HuH-7 (cell line): ENCODE measurements around the gene BCL7C.
"Not testable (repeated sequence)": the region's sequence is repeated elsewhere in the genome, so short reads cannot be mapped to it uniquely, and the experiment has no call there.

Source experiments
- DNase-seq: peaks from one replicate; pipeline ENCODE4 v3.0.0; 2011; ENCODE audit warnings: low spot score

Gene BCL7C

GRCh38 chr16:30893744-30894539, at the start of gene BCL7C:
Gene BCL7C (minus strand): TSS chr16:30894077. CDS start chr16:30893944, 133 bp downstream.
- peak; percentile 73 for DNase-seq

GRCh38 chr16:30942426-30942806, 48.5 kb upstream of the BCL7C start:
- no peak for DNase-seq

DNA sequence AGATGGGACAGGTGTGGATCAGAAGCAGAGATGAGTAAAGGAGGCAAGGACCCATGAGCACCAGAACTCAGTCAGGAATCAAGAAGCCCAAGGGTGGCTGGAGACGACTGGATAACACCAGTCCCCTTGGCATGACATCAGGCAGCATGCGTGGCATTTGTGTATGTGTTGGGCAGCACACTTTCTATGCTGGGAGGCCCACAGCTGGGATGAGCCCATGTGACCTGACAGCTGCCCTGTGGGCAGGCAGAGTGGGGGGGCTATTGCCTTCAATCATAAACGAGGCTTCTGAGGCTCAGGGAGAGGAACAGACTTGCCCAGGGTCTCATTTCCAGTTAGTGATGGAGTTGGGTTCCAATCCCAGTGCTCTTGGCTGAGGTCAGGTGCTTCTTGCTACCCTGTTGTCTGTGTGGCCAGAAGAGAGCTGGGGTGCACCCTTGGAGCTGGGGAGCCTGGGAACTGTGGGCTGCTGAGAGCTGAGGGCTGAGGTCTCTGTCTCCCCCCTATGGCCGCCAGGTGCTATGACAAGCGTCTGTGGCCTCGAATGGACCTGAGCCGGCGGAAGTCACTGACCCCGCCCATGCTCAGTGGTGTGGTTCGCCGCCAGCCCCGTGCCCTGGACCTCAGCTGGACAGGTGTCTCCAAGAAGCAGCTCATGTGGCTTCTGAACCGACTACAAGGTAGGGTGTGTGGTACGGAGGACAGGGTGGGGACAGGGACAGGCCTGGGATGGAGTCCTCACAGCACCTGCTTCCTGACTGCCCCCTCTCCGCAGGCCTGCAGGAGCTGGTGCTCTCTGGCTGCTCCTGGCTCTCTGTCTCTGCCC, 47.9 kb upstream of the BCL7C start:
- DNase-seq: peak; percentile 83

- not testable (repeated sequence) for DNase-seq
Observed at GRCh38 chr16:30939571-30939970, 45.7 kb upstream of the BCL7C start.

DNA sequence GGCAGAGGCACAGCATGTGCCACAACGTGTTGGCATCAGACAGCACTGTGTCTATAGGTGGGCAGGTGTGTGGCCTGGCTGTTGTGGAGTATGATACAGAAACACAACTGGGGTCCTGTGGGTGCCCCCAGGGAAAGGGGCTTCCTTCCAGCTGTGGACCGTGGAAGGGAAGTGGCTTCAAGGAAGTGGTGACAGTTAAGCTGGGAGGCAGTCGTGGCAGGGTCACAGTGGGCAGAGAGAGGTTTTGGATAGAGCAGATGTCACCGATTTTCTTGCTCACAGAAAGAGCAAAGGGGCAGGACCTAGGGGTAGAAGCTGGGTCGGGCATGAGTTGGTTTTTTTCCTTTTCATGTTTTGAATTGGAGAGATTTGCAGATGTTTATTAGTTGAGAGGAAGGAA, 43.8 kb upstream of the BCL7C start:
- DNase-seq: no peak

- peak; percentile 76 for DNase-seq
Observed at GRCh38 chr16:30934827-30935557, 41.1 kb upstream of the BCL7C start.

GRCh38 chr16:30931068-30931650, 37.3 kb upstream of the BCL7C start:
- DNase-seq: no peak

GRCh38 chr16:30930160-30930571, 36.3 kb upstream of the BCL7C start:
- no peak for DNase-seq

- DNase-seq: no peak
Observed at GRCh38 chr16:30929167-30929566, 35.3 kb upstream of the BCL7C start.

GRCh38 chr16:30928390-30928789, 34.5 kb upstream of the BCL7C start:
- no peak for DNase-seq

DNA sequence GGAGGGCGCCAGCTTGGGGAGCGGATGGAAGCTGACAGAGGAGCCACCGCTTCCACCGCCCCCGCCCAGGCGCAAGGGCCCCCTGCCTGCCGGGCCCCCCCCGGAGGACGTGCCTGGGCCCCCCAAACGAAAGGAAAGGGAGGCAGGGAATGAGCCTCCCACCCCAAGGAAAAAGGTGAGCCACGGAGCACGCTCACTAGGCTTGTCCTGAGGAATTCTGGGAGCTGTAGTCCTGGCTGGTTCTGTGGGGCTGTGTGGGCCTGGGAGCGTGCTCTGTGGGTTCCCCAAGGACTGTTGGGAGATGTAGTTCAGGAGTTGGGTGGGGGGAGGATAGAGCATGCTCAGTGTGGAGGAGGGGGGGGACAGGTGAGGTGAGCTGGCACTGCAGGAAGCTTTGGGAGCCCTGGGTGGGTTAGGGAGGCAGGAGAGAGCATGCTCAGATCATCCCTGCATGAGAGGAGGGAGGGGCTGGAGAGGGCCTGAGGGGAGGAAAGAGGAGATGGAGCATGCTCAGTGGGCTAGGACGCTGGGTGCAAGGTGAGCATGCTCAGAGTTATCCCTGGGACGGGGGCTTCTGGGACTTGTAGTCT, 34.0 kb upstream of the BCL7C start:
- peak; percentile 37 for DNase-seq

DNA sequence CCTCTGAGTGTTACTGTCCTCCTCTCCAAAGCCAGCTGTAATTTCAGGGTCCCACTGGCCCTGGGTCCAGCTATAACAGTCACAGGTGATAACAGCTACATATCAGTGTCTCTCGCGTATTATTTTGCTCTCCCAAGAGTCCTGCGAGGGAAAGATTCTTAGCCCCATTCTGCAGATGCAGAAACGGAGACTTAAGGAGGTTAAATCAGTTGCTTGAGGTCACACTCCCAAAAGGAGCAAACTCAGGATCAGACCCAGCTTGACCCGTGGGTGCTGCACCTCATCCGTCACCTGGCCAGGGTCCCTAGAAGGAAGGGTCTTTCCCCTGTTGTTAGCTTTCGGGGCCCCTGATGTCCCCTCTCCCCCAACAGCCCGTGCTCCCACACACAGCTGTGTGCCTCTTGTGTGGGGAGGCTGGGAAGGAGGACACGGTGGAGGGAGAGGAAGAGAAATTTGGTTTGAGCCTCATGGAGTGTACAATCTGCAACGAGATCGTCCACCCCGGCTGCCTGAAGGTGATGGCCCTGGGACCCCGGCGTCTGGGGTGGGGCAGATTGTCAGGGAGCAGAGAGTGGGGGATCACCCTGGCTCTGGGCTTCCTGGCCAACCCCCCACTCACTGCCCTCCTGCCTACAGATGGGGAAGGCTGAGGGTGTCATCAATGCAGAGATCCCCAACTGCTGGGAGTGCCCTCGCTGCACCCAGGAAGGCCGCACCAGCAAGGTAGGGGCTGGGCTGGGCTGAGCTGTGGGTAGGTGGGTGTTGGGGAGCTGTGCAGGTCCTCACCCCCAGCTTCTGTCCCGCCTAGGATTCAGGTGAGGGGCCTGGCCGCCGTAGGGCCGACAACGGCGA, 33.3 kb upstream of the BCL7C start:
- no peak for DNase-seq

DNA sequence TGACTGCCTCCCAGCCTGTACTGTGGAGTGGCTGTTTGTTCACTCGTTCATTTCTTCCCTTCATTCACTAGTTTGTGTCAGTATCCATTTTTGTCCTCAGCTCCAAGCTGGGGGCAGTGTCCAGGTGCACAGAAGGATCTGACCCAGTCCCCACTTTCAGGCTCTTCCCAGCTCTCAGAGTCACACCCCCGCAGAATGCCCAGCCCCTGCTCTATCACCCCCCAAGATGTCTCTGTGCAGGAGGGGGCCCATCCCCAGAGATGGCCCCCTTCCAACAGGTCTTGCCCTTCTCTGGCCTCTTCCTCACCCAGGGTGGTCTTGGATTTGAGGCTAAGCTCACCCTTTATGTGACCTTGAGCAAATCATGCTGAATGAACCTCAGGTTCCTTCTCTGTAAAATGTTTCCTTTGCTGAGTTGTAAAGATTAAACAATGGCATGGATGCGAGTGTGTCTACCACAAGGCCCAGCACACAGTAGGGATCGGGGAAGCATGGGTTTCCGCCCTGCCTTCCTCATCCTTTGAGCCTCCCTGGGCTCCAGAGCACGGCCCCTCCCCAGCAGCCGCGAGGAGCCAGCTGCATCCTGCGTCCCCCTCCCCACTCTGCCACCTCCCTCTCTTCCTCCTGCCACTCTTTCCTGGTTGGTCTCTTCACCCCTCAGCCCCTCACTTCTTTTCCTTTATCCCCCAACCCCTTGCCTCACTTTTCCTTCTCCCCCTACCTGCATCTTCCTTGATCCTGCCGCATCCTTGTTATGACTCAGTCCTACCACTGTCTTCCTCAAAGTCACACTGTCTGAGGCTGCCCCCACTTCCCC, 32.3 kb upstream of the BCL7C start:
- no peak for DNase-seq

DNA sequence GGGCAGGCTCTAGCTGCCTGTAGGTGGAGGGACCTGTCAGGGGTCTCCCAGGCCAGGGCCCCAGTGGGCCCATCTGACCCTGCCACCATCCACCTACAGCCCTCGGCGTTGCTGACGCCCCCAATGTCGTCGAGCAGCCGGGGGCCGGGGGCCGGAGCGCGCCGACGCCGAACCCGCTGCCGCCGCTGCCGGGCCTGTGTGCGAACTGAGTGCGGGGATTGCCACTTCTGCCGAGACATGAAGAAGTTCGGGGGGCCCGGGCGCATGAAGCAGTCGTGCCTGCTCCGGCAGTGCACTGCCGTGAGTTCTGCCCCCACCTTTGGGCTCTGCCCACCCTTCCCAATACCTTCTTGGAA, 31.7 kb upstream of the BCL7C start:
- DNase-seq: no peak

GRCh38 chr16:30924913-30925631, 31.2 kb upstream of the BCL7C start:
- DNase-seq: no peak

- no peak for DNase-seq
Observed at GRCh38 chr16:30924076-30924912, 30.4 kb upstream of the BCL7C start.

DNA sequence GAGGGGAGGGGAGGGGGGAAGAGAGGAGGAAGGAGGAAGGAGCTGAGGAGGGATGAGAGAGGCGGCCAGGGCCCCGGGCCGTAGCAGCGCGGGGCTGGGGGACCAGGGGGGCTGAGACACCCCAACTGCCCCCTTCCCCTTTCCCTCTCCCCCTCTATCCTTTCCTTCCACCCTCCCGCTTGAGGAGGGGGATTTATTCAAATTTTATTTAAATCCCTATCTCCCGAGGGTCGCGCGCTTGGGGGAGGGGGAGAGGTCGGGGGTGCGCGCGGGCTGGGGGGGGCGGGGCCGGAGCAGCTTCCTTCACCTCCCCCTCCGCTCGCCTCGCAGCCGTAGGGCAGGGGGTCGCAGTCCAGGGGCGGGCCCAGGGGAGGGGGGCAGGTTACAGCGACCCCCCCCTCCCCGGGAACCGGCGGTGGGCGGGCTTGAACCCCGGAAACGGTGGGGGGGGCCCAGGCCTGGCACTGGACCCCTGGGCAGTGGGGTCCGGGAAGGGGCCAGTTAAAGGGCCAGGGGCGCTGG, 29.7 kb upstream of the BCL7C start, which contains the start of gene FBXL19:
Gene FBXL19 (plus strand): TSS at position 19 of the 522 bp plus-strand sequence. CDS start 2,183 bp downstream, outside the sequence.
- no peak for DNase-seq

GRCh38 chr16:30922960-30923535, 29.2 kb upstream of the BCL7C start:
- peak; percentile 90 for DNase-seq
